GM23248 (cell line): ENCODE measurements around the gene CCDC91. TPM values are rescaled to one million over a fixed set of nuclear protein-coding genes. Genes with fewer than 3 reads are reported as not detected.
A peak's percentile ranks its signal among the peaks of the same experiment; 100 is the strongest.
"Not testable (repeated sequence)": the region's sequence is repeated elsewhere in the genome, so short reads cannot be mapped to it uniquely, and the experiment has no call there.

Source experiments
- DNase-seq: peaks from one replicate; pipeline ENCODE4 v3.0.0-alpha.2; 2015
- H2AFZ ChIP-seq: fragments of 200-600 bp; sonication (generic); 2 replicates; pipeline ENCODE4 v1.6.1; 2016; ENCODE audit warnings: antibody characterized with exemption
- H3F3A ChIP-seq: fragments of 200-600 bp; sonication (generic); 2 replicates; pipeline ENCODE4 v1.6.1; 2016; ENCODE audit warnings: mild to moderate bottlenecking, antibody characterized with exemption, mixed run types; ENCODE audit not compliant: insufficient read depth
- H3K27ac ChIP-seq: fragments of 200-600 bp; sonication (generic); 2 replicates; pipeline ENCODE4 v1.5.1; 2016; ENCODE audit warnings: mild to moderate bottlenecking
- H3K27me3 ChIP-seq: fragments of 200-600 bp; sonication (generic); replicated peaks from 2 replicates; pipeline ENCODE4 v1.6.1; 2016; ENCODE audit warnings: mild to moderate bottlenecking; ENCODE audit not compliant: insufficient read depth
- H3K36me3 ChIP-seq: fragments of 200-600 bp; sonication (generic); 2 replicates; pipeline ENCODE4 v1.6.1; 2016; ENCODE audit warnings: low read depth, mild to moderate bottlenecking
- H3K4me1 ChIP-seq: fragments of 200-600 bp; sonication (generic); 2 replicates; pipeline ENCODE4 v1.6.1; 2016; ENCODE audit warnings: mild to moderate bottlenecking; ENCODE audit not compliant: insufficient read depth
- H3K4me2 ChIP-seq: fragments of 200-600 bp; sonication (generic); one replicate; pipeline ENCODE4 v1.6.1; 2016; ENCODE audit warnings: mild to moderate bottlenecking; ENCODE audit not compliant: unreplicated experiment
- H3K4me3 ChIP-seq: fragments of 200-600 bp; sonication (generic); 2 replicates; pipeline ENCODE4 v1.5.1; 2016; ENCODE audit warnings: mild to moderate bottlenecking
- H3K79me2 ChIP-seq: fragments of 200-600 bp; sonication (generic); 2 replicates; pipeline ENCODE4 v1.6.1; 2016; ENCODE audit warnings: mild to moderate bottlenecking; ENCODE audit not compliant: insufficient read depth
- H3K9ac ChIP-seq: fragments of 200-600 bp; sonication (generic); 2 replicates; pipeline ENCODE4 v1.6.1; 2016; ENCODE audit warnings: mild to moderate bottlenecking
- H3K9me2 ChIP-seq: fragments of 200-600 bp; sonication (generic); 2 replicates; pipeline ENCODE4 v1.6.1; 2016; ENCODE audit warnings: mixed run types, mild to moderate bottlenecking, moderate library complexity; ENCODE audit not compliant: insufficient read depth
- H3K9me3 ChIP-seq: fragments of 200-600 bp; sonication (generic); one replicate; pipeline ENCODE4 v1.6.1; 2017; ENCODE audit warnings: low read depth
- H4K20me1 ChIP-seq: fragments of 200-600 bp; sonication (generic); 2 replicates; pipeline ENCODE4 v1.6.0; 2016; ENCODE audit not compliant: insufficient read depth
- EZH2 ChIP-seq: fragments of 200-600 bp; sonication (generic); IDR thresholded peaks from 2 replicates; pipeline ENCODE4 v1.6.1; 2018; ENCODE audit warnings: antibody characterized with exemption, mild to moderate bottlenecking; ENCODE audit not compliant: insufficient read depth, poor library complexity, severe bottlenecking
- EZH2phosphoT487 ChIP-seq: fragments of 200-600 bp; sonication (generic); IDR thresholded peaks from 2 replicates; pipeline ENCODE4 v1.6.1; 2018; ENCODE audit warnings: antibody characterized with exemption, moderate library complexity, mild to moderate bottlenecking, low read depth; ENCODE audit not compliant: insufficient read depth
- WGBS, 2 experiments: methylation state at CpG; one replicate each; pipeline ENCODE4 v1.1.6; 2015 to 2017; ENCODE audit warnings: low lambda C conversion rate in 2 of 2, low coverage in 1 of 2; ENCODE audit errors: missing lambda C conversion rate in 2 of 2; 5-methylcytosine and 5-hydroxymethylcytosine counted together
- in situ Hi-C: fragments of 300-500 bp; cut with MboI; formaldehyde crosslinking; loops from 2 replicates; pipeline ENCODE4 v1.15.0; 2020
- polyA plus RNA-seq: library from polyadenylated mRNA; unstranded; fragments of >200 nt; fragmentation: Nextera tagmentation; extraction: Ambion mirVana; gene quantifications from 2 replicates; pipeline ENCODE4 v1.2.1, GENCODE V29; 2016
- total RNA-seq: library from RNA; depleted of rRNA; stranded (reverse); fragments of >200 nt; shearing (Covaris generic); gene quantifications from 2 replicates; pipeline ENCODE4 v1.2.3, GENCODE V29; 2014

CCDC91 gene
- total and polyA plus RNA-seq, 2 experiments from 2014 or later, result 17.2 to 31.5 TPM

DNA sequence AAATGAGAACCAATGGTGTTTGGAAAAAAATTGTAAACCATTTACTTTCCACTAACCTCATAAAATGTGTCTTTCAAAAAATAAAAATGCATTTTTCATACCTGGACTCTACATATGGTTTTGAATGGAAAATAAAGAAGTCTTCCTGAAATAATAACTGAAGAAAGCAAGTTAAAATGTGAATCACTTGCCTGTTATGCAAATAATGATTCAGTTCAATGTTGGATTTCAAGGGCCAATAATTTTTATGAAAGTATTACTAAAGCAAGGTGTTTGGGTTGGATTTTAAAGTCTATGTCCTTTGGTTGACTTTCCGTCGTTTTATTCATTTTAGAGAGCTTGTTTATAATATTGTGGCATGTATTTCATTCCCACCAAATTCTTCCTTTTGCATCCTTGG is 138.7 kb downstream of the CCDC91 start:
- TF ChIP-seq EZH2 (no peak), EZH2phosphoT487 (no peak)
- H3K9me3 ChIP-seq, result no peaks in the 10 kb centered on the region
- no peaks in the 10 kb centered on the region for H3K79me2 ChIP-seq
- H3K4me1 ChIP-seq, result no peaks in the 10 kb centered on the region
- DNase-seq, result no peak
- no peak overlapping the region for H3K9ac ChIP-seq
- WGBS, 2 experiments, result 98% methylated on average over 2 of the region's 2 CpGs
- H2AFZ ChIP-seq, result no peak overlapping the region
- H3K27ac ChIP-seq, result no peak overlapping the region
- in situ Hi-C loops, result no loop called here
- no peak overlapping the region for H3K4me2 ChIP-seq
- no peaks in the 10 kb centered on the region for H4K20me1 ChIP-seq
- no peaks in the 10 kb centered on the region for H3K9me2 ChIP-seq
- H3K36me3 ChIP-seq, result no peaks in the 10 kb centered on the region
- no peaks in the 10 kb centered on the region for H3K27me3 ChIP-seq
- no peaks in the 10 kb centered on the region for H3F3A ChIP-seq
- H3K4me3 ChIP-seq, result no peak overlapping the region

DNA sequence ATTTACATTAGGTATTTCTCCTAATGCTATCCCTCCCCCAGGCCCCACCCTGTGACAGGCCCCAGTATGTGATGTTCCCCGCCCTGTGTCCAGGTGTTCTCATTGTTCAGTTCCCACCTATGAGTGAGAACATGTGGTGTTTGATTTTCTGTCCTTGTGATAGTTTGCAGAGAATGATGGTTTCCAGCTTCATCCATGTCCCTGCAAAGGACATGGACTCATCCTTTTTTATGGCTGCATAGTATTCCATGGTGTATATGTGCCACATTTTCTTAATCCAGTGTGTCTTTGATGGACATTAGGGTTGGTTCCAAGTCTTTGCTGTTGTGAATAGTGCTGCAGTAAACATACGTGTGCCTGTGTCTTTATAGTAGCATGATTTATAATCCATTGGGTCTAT is 139.5 kb downstream of the CCDC91 start:
- H3K27me3 ChIP-seq, H3K9me3 ChIP-seq, H3K79me2 ChIP-seq, H3K27ac ChIP-seq, H3K36me3 ChIP-seq, H3K4me1 ChIP-seq, H2AFZ ChIP-seq, H3F3A ChIP-seq, H3K9ac ChIP-seq, H3K9me2 ChIP-seq, DNase-seq, H3K4me2 ChIP-seq, H3K4me3 ChIP-seq, in situ Hi-C loops, H4K20me1 ChIP-seq: not testable (repeated sequence)
- 96 to 98% methylated on average over 2 of the region's 2 CpGs for WGBS, 2 experiments

DNA sequence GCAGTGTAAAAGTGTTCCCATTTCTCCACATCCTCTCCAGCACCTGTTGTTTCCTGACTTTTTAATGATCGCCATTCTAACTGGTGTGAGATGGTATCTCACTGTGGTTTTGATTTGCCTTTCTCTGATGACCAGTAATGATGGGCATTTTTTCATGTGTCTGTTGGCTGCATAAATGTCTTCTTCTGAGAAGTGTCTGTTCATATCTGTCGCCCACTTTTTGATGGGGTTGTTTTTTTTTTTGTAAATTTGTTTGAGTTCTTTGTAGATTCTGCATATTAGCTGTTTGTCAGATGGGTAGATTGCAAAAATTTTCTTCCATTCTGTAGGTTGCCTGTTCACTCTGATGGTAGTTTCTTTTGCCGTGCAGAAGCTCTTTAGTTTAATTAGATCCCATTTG is 140.0 kb downstream of the CCDC91 start:
- H3K4me1 ChIP-seq, H3F3A ChIP-seq, H3K9ac ChIP-seq, H4K20me1 ChIP-seq, H3K27ac ChIP-seq, H3K4me2 ChIP-seq, H2AFZ ChIP-seq, H3K9me3 ChIP-seq, H3K4me3 ChIP-seq, in situ Hi-C loops, H3K27me3 ChIP-seq, DNase-seq, H3K79me2 ChIP-seq, H3K9me2 ChIP-seq, H3K36me3 ChIP-seq: not testable (repeated sequence)
- WGBS, 2 experiments, result 90 to 99% methylated on average over 3 of the region's 3 CpGs

DNA sequence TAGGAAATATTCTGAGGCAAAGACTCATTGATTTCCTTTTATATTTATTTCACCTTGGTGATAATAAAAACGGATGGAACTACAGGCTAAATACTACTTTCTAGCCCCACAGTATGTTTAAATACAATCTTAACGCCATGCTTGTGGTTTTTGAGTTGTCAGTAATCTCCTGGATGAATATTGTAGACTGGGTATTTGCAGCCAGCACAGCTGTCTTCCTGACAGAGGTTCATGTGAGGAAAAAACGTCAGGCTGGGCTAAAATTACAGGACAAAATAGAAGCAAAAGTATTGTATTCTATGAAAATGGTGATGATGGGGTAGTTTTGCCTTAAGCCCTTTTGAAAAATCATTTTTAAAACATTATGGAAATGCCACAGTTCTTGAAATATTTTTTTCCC is 140.9 kb downstream of the CCDC91 start:
- TF ChIP-seq EZH2phosphoT487 (no peak), EZH2 (no peak)
- H3K79me2 ChIP-seq, result no peaks in the 10 kb centered on the region
- no peak overlapping the region for H3K4me2 ChIP-seq
- H4K20me1 ChIP-seq, result no peaks in the 10 kb centered on the region
- no peak for DNase-seq
- H3K36me3 ChIP-seq, result no peaks in the 10 kb centered on the region
- no peaks in the 10 kb centered on the region for H3K27me3 ChIP-seq
- H3K9me2 ChIP-seq, result no peaks in the 10 kb centered on the region
- no peaks in the 10 kb centered on the region for H3K4me1 ChIP-seq
- 31 to 32% methylated on average over 3 of the region's 3 CpGs for WGBS, 2 experiments
- H3F3A ChIP-seq, result no peaks in the 10 kb centered on the region
- in situ Hi-C loops, result no loop called here
- H3K9me3 ChIP-seq, result no peaks in the 10 kb centered on the region
- H2AFZ ChIP-seq, result no peak overlapping the region
- H3K27ac ChIP-seq, result no peak overlapping the region
- H3K4me3 ChIP-seq, result no peak overlapping the region
- H3K9ac ChIP-seq, result no peak overlapping the region

DNA sequence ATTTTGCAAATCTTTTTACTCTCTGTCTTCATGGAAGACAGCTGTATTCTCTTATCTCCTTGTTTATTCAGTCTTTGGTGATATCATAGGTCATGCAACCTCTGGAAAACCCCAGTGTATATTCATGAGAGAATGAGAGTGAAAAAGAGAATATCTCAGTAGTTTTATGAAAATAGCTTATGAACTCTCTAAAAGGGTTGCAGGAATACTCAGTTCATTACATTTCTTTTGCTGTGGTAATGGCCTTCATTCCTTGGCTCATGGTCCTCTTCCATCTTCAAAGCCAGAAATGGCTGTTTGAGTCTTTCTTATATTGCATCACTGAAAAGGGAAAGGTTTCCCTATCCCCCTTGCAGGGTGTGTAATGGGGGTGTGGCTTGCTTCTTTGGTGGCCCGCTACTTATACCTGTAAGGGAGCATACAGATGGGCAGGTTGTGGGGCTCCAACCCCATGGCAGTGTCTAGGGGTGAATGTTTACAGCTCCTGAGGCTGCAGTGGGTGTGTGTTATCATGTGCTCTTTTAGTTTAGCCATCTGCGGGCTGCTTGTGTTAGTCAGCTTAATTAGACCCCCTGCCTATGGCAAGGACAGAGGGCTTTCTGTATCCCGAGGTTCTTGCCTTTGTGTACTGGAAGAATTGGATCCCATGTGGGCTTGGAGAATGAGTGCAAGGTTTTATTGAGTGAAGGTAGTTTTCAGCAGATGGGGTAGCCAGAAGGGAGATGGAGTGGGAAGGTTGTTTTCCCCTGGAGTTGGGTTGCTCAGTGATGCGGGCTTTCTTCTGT is 150.2 kb downstream of the CCDC91 start:
- Histone ChIP-seq H3K9ac (no peak overlapping the region), H2AFZ (no peak overlapping the region), H3K27me3 (no peaks in the 10 kb centered on the region), H3K9me3 (no peaks in the 10 kb centered on the region), H3K9me2 (no peaks in the 10 kb centered on the region), H3K27ac (no peak overlapping the region), H4K20me1 (no peaks in the 10 kb centered on the region), H3K4me3 (no peak overlapping the region), H3F3A (no peaks in the 10 kb centered on the region), H3K4me1 (no peaks in the 10 kb centered on the region; the same call in 1 of the 2 replicates), H3K36me3 (no peaks in the 10 kb centered on the region), H3K4me2 (no peak overlapping the region), H3K79me2 (no peaks in the 10 kb centered on the region)
- TF ChIP-seq EZH2 (no peak), EZH2phosphoT487 (no peak)
- in situ Hi-C loops, result no loop called here
- DNase-seq, result peak; percentile 0
- 78 to 88% methylated on average over 4 of the region's 4 CpGs for WGBS, 2 experiments
